Measurements from ENCODE around the gene CREB3L1. TPM values are rescaled to one million over a fixed set of nuclear protein-coding genes. Genes with fewer than 3 reads are reported as not detected.
"Not testable (repeated sequence)": the region's sequence is repeated elsewhere in the genome, so short reads cannot be mapped to it uniquely, and the experiment has no call there.

CREB3L1 gene
- total and polyA plus RNA-seq, 5 donors from 2014 or later, result not detected

DNA sequence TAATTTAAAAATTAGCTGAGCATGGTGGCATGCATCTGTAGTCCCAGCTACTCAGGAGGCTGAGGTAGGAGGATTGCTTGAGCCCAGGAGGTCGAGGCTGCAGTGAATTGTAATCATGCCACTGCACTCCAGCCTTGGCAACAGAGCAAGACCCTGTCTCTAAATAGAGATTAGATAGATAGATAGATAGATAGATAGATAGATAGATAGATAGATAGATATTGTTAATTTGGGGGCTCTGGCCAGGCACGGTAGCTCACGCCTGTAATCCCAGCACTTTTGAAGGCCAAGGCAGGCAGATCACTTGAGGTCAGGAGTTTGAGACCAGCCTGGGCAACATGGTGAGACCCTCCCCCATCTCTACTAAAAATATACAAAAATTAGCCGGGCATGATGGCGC is 18.1 kb upstream of the CREB3L1 start:
- H3K9me3 Mint-ChIP-seq; H3K36me3 Mint-ChIP-seq; H3K27me3 ChIP-seq (ENCODE audit: control insufficient read depth, insufficient read depth, low read length); H3K27ac ChIP-seq (ENCODE audit: insufficient read depth, low read length, poor library complexity, severe bottlenecking); H3K4me1 ChIP-seq (ENCODE audit: control insufficient read depth, insufficient read depth, low read length, poor library complexity, severe bottlenecking); H3K4me3 Mint-ChIP-seq; ATAC-seq (ENCODE audit: low read depth in 2 of 2); H3K4me1 Mint-ChIP-seq; DNase-seq; H3K9me3 ChIP-seq (ENCODE audit: control insufficient read depth in 2 of 2, low read length in 2 of 2); H3K4me3 ChIP-seq (ENCODE audit: low read depth, low read length); H3K36me3 ChIP-seq (ENCODE audit: control insufficient read depth, insufficient read depth, low read length): not testable (repeated sequence)
- peak overlapping the region in 1 of 3 donors; percentile 92 for H3K27ac Mint-ChIP-seq
- H3K27me3 Mint-ChIP-seq, result peaks cover 11% of the 10 kb centered on the region

DNA sequence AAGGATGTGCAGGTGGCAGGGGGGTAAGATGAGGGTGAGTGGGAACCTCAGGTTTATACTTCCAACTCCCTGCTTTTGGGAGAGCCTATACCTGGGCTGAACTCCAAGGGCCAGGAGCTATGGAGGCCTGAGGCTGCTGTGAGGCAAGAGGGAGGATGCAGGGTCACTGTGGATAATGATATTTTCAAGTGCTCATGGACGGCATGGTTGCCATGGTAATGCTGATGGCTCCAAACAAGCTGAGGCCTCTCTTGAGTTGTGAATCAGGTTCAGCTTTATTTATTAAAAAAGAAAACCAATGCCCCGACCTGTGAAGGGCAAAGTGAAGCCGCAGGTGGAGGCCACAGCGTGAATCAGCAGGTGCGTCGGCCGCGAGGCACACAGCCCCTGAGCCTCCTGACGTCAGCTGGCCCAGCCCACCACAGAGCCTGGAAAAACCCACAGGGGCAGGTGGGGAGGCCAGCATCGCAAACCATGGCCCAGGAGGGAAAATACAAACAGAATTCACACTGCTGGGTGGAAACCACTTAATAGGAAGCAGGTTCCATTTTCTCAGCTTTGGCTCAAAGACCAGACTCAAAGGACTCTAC is 17.4 kb upstream of the CREB3L1 start:
- Mint-ChIP-seq H3K4me1 (no peaks in the 10 kb centered on the region), H3K36me3 (no peaks in the 10 kb centered on the region), H3K27ac (no peak overlapping the region), H3K9me3 (no peaks in the 10 kb centered on the region), H3K4me3 (no peak overlapping the region), H3K27me3 (peaks cover 7% of the 10 kb centered on the region)
- Histone ChIP-seq H3K4me3 (ENCODE audit: low read depth, low read length) (no peak overlapping the region), H3K27me3 (ENCODE audit: control insufficient read depth, insufficient read depth, low read length) (no peaks in the 10 kb centered on the region), H3K27ac (ENCODE audit: insufficient read depth, low read length, poor library complexity, severe bottlenecking) (no peak overlapping the region), H3K36me3 (ENCODE audit: control insufficient read depth, insufficient read depth, low read length) (no peaks in the 10 kb centered on the region), H3K4me1 (ENCODE audit: control insufficient read depth, insufficient read depth, low read length, poor library complexity, severe bottlenecking) (no peaks in the 10 kb centered on the region), H3K9me3 (ENCODE audit: control insufficient read depth in 2 of 2, low read length in 2 of 2) (no peaks in the 10 kb centered on the region)
- no peak for DNase-seq
- no peak for ATAC-seq (ENCODE audit: low read depth in 2 of 2)

DNA sequence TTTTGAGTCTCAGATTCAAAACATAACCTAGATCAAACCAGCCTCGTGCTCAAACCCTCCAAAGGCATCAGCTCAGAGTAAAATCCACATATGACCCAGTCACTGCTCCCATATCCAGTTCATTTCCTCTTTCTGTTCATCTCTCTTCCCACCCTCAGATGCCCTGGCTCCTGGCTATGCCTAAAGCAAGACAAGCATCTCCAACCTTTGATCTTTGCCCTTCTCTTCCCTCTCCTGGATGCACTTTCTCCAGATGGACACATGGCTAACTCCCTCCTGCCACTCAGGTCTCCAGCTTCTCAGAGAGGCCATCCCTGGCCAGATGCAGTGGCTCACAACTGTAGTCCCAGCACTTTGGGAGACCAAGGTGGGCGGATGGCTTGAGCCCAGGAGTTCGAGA is 14.3 kb upstream of the CREB3L1 start:
- ATAC-seq (ENCODE audit: low read depth in 2 of 2), result no peak
- H3K4me1 Mint-ChIP-seq, result no peaks in the 10 kb centered on the region

GRCh38 chr11:46264030-46264429 is 13.4 kb upstream of the CREB3L1 start:
- Mint-ChIP-seq H3K27ac (no peak overlapping the region), H3K36me3 (no peaks in the 10 kb centered on the region)
- H3K4me1 ChIP-seq (ENCODE audit: control insufficient read depth, insufficient read depth, low read length, poor library complexity, severe bottlenecking), result no peaks in the 10 kb centered on the region

More for the DNA sequence above, 14.3 kb upstream of the CREB3L1 start:
- no peaks in the 10 kb centered on the region for H3K9me3 Mint-ChIP-seq
- DNase-seq, result no peak
- Histone ChIP-seq H3K4me3 (ENCODE audit: low read depth, low read length) (no peak overlapping the region), H3K27ac (ENCODE audit: insufficient read depth, low read length, poor library complexity, severe bottlenecking) (no peak overlapping the region), H3K27me3 (ENCODE audit: control insufficient read depth, insufficient read depth, low read length) (no peaks in the 10 kb centered on the region), H3K9me3 (ENCODE audit: control insufficient read depth in 2 of 2, low read length in 2 of 2) (no peaks in the 10 kb centered on the region), H3K36me3 (ENCODE audit: control insufficient read depth, insufficient read depth, low read length) (no peaks in the 10 kb centered on the region), H3K4me1 (ENCODE audit: control insufficient read depth, insufficient read depth, low read length, poor library complexity, severe bottlenecking) (no peaks in the 10 kb centered on the region)
- no peak overlapping the region for H3K27ac Mint-ChIP-seq
- H3K27me3 Mint-ChIP-seq, result peaks cover 3% of the 10 kb centered on the region
- no peak overlapping the region for H3K4me3 Mint-ChIP-seq
- no peaks in the 10 kb centered on the region for H3K36me3 Mint-ChIP-seq

GRCh38 chr11:46264976-46265375 is 12.5 kb upstream of the CREB3L1 start:
- Histone ChIP-seq H3K9me3 (ENCODE audit: control insufficient read depth in 2 of 2, low read length in 2 of 2) (no peaks in the 10 kb centered on the region), H3K36me3 (ENCODE audit: control insufficient read depth, insufficient read depth, low read length) (no peaks in the 10 kb centered on the region), H3K4me3 (ENCODE audit: low read depth, low read length) (no peak overlapping the region), H3K27ac (ENCODE audit: insufficient read depth, low read length, poor library complexity, severe bottlenecking) (no peak overlapping the region), H3K27me3 (ENCODE audit: control insufficient read depth, insufficient read depth, low read length) (peaks cover 2% of the 10 kb centered on the region), H3K4me1 (ENCODE audit: control insufficient read depth, insufficient read depth, low read length, poor library complexity, severe bottlenecking) (no peaks in the 10 kb centered on the region)
- Mint-ChIP-seq H3K36me3 (no peaks in the 10 kb centered on the region), H3K4me3 (no peak overlapping the region), H3K9me3 (no peaks in the 10 kb centered on the region), H3K4me1 (no peaks in the 10 kb centered on the region), H3K27ac (no peak overlapping the region), H3K27me3 (peaks cover 19% of the 10 kb centered on the region)
- ATAC-seq (ENCODE audit: low read depth in 2 of 2), result no peak
- DNase-seq, result no peak

More at GRCh38 chr11:46264030-46264429, 13.4 kb upstream of the CREB3L1 start:
- H3K4me3 Mint-ChIP-seq, result no peak overlapping the region
- no peak for ATAC-seq (ENCODE audit: low read depth in 2 of 2)
- H3K27ac ChIP-seq (ENCODE audit: insufficient read depth, low read length, poor library complexity, severe bottlenecking), result no peak overlapping the region
- H3K9me3 Mint-ChIP-seq, result no peaks in the 10 kb centered on the region
- peaks cover 9% of the 10 kb centered on the region for H3K27me3 Mint-ChIP-seq
- peaks cover 2% of the 10 kb centered on the region for H3K27me3 ChIP-seq (ENCODE audit: control insufficient read depth, insufficient read depth, low read length)
- H3K4me3 ChIP-seq (ENCODE audit: low read depth, low read length), result no peak overlapping the region
- no peak for DNase-seq
- H3K36me3 ChIP-seq (ENCODE audit: control insufficient read depth, insufficient read depth, low read length), result no peaks in the 10 kb centered on the region
- H3K9me3 ChIP-seq (ENCODE audit: control insufficient read depth in 2 of 2, low read length in 2 of 2), result no peaks in the 10 kb centered on the region
- no peaks in the 10 kb centered on the region for H3K4me1 Mint-ChIP-seq

DNA sequence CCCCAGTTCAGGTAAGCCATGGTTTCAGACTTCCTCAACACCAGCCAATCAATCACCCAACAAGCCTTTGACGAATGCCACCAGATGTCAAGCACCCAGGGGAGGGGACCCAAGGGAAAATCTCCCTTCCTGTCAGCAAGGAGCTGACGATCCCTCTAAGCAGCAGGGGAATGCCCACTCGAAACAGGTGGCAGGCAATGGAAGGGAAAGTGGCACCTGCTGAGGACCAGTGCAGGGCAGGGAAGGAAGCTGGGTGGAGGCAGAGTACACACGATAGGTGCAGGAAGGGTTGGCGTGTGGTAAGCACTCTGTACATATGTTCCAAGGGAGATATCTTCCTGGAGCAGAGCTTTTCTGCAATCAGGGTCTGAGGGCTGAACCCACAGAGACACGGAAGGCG is 11.7 kb upstream of the CREB3L1 start:
- no peak overlapping the region for H3K27ac ChIP-seq (ENCODE audit: insufficient read depth, low read length, poor library complexity, severe bottlenecking)
- no peak overlapping the region for H3K4me3 ChIP-seq (ENCODE audit: low read depth, low read length)
- H3K27me3 ChIP-seq (ENCODE audit: control insufficient read depth, insufficient read depth, low read length), result peaks cover 2% of the 10 kb centered on the region
- no peaks in the 10 kb centered on the region for H3K9me3 ChIP-seq (ENCODE audit: control insufficient read depth in 2 of 2, low read length in 2 of 2)
- H3K27me3 Mint-ChIP-seq, result peaks cover 19% of the 10 kb centered on the region
- no peaks in the 10 kb centered on the region for H3K36me3 ChIP-seq (ENCODE audit: control insufficient read depth, insufficient read depth, low read length)
- H3K36me3 Mint-ChIP-seq, result no peaks in the 10 kb centered on the region
- ATAC-seq (ENCODE audit: low read depth in 2 of 2) (no peak), DNase-seq (no peak)
- no peaks in the 10 kb centered on the region for H3K9me3 Mint-ChIP-seq
- H3K27ac Mint-ChIP-seq, result no peak overlapping the region
- no peaks in the 10 kb centered on the region for H3K4me1 ChIP-seq (ENCODE audit: control insufficient read depth, insufficient read depth, low read length, poor library complexity, severe bottlenecking)
- H3K4me3 Mint-ChIP-seq, result no peak overlapping the region
- H3K4me1 Mint-ChIP-seq, result no peaks in the 10 kb centered on the region

DNA sequence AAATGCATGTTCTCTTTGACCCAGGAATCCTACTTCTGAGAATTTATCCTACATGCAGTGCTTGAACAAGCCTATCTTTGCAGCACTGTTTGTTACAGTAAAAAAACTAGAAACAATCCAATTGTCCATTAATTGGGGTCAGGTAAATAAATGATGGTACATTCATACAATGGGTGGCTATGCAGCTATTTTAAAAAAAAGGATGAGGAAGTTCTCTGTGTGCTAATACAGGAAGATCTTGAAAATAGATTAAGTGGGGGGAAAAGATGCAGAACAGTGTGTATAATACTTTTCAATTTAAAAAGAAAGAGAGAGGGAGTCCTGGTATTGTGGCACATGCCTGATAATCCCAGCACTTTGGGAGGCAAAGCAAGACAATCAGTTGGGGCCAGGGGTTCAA is 9.5 kb upstream of the CREB3L1 start:
- H3K9me3 Mint-ChIP-seq, result peaks cover 0 to 2% (median 0%) of the 10 kb centered on the region in 7 donors
- Histone ChIP-seq H3K27ac (ENCODE audit: insufficient read depth, low read length, poor library complexity, severe bottlenecking) (no peak overlapping the region), H3K4me3 (ENCODE audit: low read depth, low read length) (no peak overlapping the region), H3K36me3 (ENCODE audit: control insufficient read depth, insufficient read depth, low read length) (no peaks in the 10 kb centered on the region), H3K27me3 (ENCODE audit: control insufficient read depth, insufficient read depth, low read length) (peaks cover 2% of the 10 kb centered on the region), H3K4me1 (ENCODE audit: control insufficient read depth, insufficient read depth, low read length, poor library complexity, severe bottlenecking) (no peaks in the 10 kb centered on the region), H3K9me3 (ENCODE audit: control insufficient read depth in 2 of 2, low read length in 2 of 2) (no peaks in the 10 kb centered on the region)
- H3K4me1 Mint-ChIP-seq, result peaks cover 0 to 4% (median 0%) of the 10 kb centered on the region in 4 donors
- peaks cover 19% of the 10 kb centered on the region for H3K27me3 Mint-ChIP-seq
- no peak overlapping the region for H3K4me3 Mint-ChIP-seq
- ATAC-seq (ENCODE audit: low read depth in 2 of 2) (no peak), DNase-seq (no peak)
- peak overlapping the region in 1 of 3 donors; percentile 38 for H3K27ac Mint-ChIP-seq
- no peaks in the 10 kb centered on the region for H3K36me3 Mint-ChIP-seq

DNA sequence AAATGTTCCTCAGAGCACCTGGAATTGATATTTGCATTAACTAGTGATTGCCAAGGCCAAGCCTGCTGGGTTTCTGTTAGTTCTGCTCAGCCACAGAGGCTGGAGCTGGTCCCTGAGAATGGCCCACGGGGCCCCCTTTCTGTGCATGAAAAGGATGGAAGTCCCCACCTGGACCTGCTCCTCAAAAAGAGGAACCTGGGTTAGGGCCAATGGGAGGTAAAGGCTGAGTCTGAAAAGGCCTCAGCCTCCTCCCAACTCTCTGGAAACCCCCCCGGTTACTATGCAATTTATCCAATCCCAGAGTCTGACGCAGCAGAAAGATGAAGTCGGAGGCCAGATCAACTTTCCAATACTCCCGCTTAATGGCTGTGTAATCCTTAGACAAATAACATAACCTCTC is 6.8 kb upstream of the CREB3L1 start:
- Histone ChIP-seq H3K27me3 (ENCODE audit: control insufficient read depth, insufficient read depth, low read length) (peaks cover 2% of the 10 kb centered on the region), H3K36me3 (ENCODE audit: control insufficient read depth, insufficient read depth, low read length) (no peaks in the 10 kb centered on the region), H3K27ac (ENCODE audit: insufficient read depth, low read length, poor library complexity, severe bottlenecking) (no peak overlapping the region), H3K4me1 (ENCODE audit: control insufficient read depth, insufficient read depth, low read length, poor library complexity, severe bottlenecking) (no peaks in the 10 kb centered on the region), H3K4me3 (ENCODE audit: low read depth, low read length) (no peak overlapping the region), H3K9me3 (ENCODE audit: control insufficient read depth in 2 of 2, low read length in 2 of 2) (no peaks in the 10 kb centered on the region)
- peaks cover 0 to 2% (median 0%) of the 10 kb centered on the region in 7 donors for H3K9me3 Mint-ChIP-seq
- no peak overlapping the region for H3K4me3 Mint-ChIP-seq
- H3K4me1 Mint-ChIP-seq, result peaks cover 0 to 4% (median 0%) of the 10 kb centered on the region in 4 donors
- H3K27ac Mint-ChIP-seq, result no peak overlapping the region
- ATAC-seq (ENCODE audit: low read depth in 2 of 2) (no peak), DNase-seq (no peak)
- no peaks in the 10 kb centered on the region for H3K36me3 Mint-ChIP-seq
- peaks cover 33% of the 10 kb centered on the region for H3K27me3 Mint-ChIP-seq
